Muscle layer of duodenum (tissue), 2 donors: ENCODE data around the gene CDC40.

Experiments used
- H3K27ac ChIP-seq: one replicate; pipeline ENCODE4 v1.7.0; 2013; ENCODE audit warnings: mild to moderate bottlenecking, low read length
- H3K27me3 ChIP-seq: one replicate; pipeline ENCODE4 v1.7.0; 2013; ENCODE audit warnings: low read depth, mild to moderate bottlenecking, control low read depth, low read length
- H3K36me3 ChIP-seq, 2 donors: one replicate each; pipeline ENCODE4 v1.7.0; 2013; ENCODE audit warnings: low read length in 2 of 2, control low read depth in 1 of 2, mild to moderate bottlenecking in 1 of 2; ENCODE audit not compliant: insufficient read depth in 2 of 2, control insufficient read depth in 1 of 2
- H3K4me1 ChIP-seq, 2 donors: one replicate each; pipeline ENCODE4 v1.7.0; 2013; ENCODE audit warnings: low read length in 2 of 2, mild to moderate bottlenecking in 2 of 2, control low read depth in 1 of 2, moderate library complexity in 1 of 2; ENCODE audit not compliant: insufficient read depth in 2 of 2, control insufficient read depth in 1 of 2
- H3K4me3 ChIP-seq, 2 donors: one replicate each; pipeline ENCODE4 v1.7.0; 2013; ENCODE audit warnings: low read length in 2 of 2, low read depth in 1 of 2, mild to moderate bottlenecking in 1 of 2
- H3K9me3 ChIP-seq, 2 donors: one replicate each; pipeline ENCODE4 v1.7.0; 2013; ENCODE audit warnings: low read length in 2 of 2, control low read depth in 1 of 2, mild to moderate bottlenecking in 1 of 2; ENCODE audit not compliant: control insufficient read depth in 1 of 2
- donor health status: healthy.

Gene CDC40

DNA sequence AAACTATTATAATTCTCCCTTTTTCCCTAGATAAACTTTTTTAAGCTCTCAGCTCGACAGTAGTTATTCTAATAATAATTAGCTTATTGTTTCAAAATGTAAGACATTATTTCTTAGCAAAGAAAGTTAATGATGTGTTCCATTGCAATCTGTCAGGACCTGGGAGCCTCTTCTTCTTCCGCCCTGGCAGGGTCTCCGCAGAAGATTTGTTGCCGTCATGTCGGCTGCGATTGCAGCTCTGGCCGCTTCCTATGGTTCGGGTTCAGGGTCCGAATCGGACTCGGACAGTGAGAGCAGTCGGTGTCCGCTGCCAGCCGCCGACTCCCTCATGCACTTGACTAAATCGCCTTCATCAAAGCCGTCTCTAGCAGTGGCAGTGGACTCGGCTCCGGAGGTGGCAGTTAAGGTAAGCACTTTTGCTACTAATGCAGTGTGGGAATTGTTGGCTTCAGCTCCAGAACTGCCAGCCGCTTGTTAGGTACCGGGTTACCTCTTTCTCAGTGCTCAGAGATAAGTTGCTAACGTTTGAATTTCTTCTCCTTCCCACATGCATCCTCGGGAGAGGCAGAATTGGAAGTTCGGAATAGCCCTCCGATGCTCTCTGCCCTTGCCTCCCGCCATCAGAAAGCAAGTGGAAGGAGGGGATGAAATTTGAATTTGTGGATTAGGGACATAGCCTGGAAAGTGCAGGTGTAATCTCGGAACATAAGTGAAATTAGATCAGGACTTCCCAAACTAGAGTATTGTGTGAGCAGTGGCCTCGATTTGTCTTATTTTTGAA is at the start of gene CDC40:
Gene CDC40 (plus strand): TSS at position 200 of the 781 bp plus-strand sequence. CDS start 18 bp downstream, at position 218.
- Histone ChIP-seq H3K27ac (peak within 1 kb of the TSS; percentile 94), H3K4me1 (peaks cover 23 to 27% of the 10 kb centered on the region in 2 donors), H3K9me3 (no peaks in the 10 kb centered on the region), H3K27me3 (no peaks in the 10 kb centered on the region), H3K4me3 (peak within 1 kb of the TSS; percentile 73 to 99), H3K36me3 (peaks cover 0 to 3% of the 10 kb centered on the region in 2 donors)

DNA sequence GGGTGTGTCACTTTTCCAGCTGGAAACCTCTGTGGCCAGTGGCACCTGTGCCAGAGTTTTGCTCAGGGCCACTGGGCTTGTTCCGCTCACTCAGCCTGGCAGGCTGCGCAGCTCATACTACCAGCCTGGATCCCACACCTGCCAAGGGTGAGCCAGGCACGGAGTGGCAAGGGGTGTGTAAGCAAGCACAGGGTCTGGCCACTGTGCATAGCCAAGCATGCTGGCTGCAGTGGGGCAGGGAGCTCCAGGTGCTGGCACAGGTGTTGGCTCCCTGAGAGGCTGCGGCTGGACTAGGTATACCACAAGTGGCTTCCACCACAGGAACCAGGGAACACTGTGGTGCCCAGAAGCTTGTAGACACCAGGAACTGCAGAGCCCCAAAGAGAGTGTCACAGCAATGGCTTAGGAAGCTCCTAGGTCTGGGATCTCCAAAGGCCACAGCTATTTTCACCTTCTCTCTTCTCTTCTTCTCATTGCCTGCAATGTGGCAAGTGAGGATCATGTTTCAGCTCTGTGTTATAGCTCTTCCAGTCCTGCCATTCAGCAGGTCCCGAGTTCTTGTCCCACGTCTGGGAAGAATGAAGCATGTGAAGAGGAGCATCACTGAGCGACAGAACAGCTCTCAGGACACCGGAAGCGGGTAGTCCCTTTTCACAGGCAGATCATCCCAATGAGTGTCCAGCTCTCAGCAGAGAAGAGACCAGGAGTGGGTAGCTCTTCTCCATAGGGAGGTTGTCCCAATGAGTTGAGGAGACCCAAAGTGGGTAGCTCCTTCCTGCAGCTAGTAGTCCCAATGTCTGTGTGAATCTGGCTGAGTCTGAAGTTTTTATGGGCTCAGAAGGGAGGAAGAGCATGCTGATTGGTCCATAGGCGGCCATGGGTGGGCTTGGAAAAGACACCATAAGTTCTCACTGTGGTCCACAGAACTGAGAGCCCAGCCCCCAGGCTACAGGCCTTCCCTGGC is 42.0 kb upstream of the CDC40 start:
- no peak overlapping the region for H3K4me3 ChIP-seq
- no peaks in the 10 kb centered on the region for H3K27me3 ChIP-seq
- peaks cover 0 to 4% of the 10 kb centered on the region in 2 donors for H3K36me3 ChIP-seq
- no peaks in the 10 kb centered on the region for H3K9me3 ChIP-seq
- H3K27ac ChIP-seq: no peak overlapping the region
- H3K4me1 ChIP-seq: no peaks in the 10 kb centered on the region

GRCh38 chr6:110139052-110139451 is 41.2 kb upstream of the CDC40 start:
- H3K4me1 ChIP-seq: no peaks in the 10 kb centered on the region
- H3K36me3 ChIP-seq: peaks cover 0 to 4% of the 10 kb centered on the region in 2 donors
- no peaks in the 10 kb centered on the region for H3K9me3 ChIP-seq
- no peak overlapping the region for H3K27ac ChIP-seq
- H3K27me3 ChIP-seq: no peaks in the 10 kb centered on the region
- H3K4me3 ChIP-seq: no peak overlapping the region

GRCh38 chr6:110140650-110141049 is 39.6 kb upstream of the CDC40 start:
- Histone ChIP-seq H3K4me3 (no peak overlapping the region), H3K9me3 (no peaks in the 10 kb centered on the region), H3K4me1 (no peaks in the 10 kb centered on the region), H3K27me3 (no peaks in the 10 kb centered on the region), H3K27ac (no peak overlapping the region), H3K36me3 (peaks cover 0 to 4% of the 10 kb centered on the region in 2 donors)

- Histone ChIP-seq H3K27ac (no peak overlapping the region), H3K36me3 (no peaks in the 10 kb centered on the region), H3K4me3 (no peak overlapping the region), H3K27me3 (no peaks in the 10 kb centered on the region), H3K4me1 (no peaks in the 10 kb centered on the region), H3K9me3 (no peaks in the 10 kb centered on the region)
Observed at GRCh38 chr6:110147870-110148269, 32.4 kb upstream of the CDC40 start.

DNA sequence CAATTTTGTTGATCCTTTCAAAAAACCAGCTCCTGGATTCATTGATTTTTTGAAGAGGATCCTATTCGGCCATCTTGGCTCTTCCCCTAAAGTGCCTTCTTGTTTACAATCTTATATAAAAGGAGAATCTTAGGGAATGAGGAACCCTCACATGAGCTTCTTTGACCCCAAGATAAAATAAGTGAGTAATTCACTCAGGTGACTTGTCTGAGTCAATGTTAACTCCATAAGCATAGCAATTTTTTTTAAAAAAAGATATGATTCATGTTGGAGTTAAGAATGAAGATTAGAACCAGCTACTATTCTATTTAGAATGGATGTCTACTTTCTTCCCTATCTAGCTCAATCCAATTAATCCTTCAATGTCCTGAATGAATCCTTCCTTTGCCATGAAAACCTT is 21.7 kb upstream of the CDC40 start:
- H3K9me3 ChIP-seq: no peaks in the 10 kb centered on the region
- H3K36me3 ChIP-seq: no peaks in the 10 kb centered on the region
- no peaks in the 10 kb centered on the region for H3K4me1 ChIP-seq
- H3K27me3 ChIP-seq: no peaks in the 10 kb centered on the region
- H3K4me3 ChIP-seq: no peak overlapping the region
- no peak overlapping the region for H3K27ac ChIP-seq

GRCh38 chr6:110170081-110170480 is 10.1 kb upstream of the CDC40 start:
- no peaks in the 10 kb centered on the region for H3K9me3 ChIP-seq
- no peaks in the 10 kb centered on the region for H3K27me3 ChIP-seq
- no peaks in the 10 kb centered on the region for H3K36me3 ChIP-seq
- no peaks in the 10 kb centered on the region for H3K4me1 ChIP-seq
- no peak overlapping the region for H3K27ac ChIP-seq
- no peak overlapping the region for H3K4me3 ChIP-seq

- Histone ChIP-seq H3K4me3 (no peak overlapping the region), H3K36me3 (no peaks in the 10 kb centered on the region), H3K4me1 (no peaks in the 10 kb centered on the region), H3K9me3 (no peaks in the 10 kb centered on the region), H3K27me3 (no peaks in the 10 kb centered on the region), H3K27ac (no peak overlapping the region)
Observed at GRCh38 chr6:110173506-110174132, 6.6 kb upstream of the CDC40 start.

- H3K4me1 ChIP-seq: peaks cover 23 to 27% of the 10 kb centered on the region in 2 donors
Observed at GRCh38 chr6:110178626-110179405, 1.4 kb upstream of the CDC40 start.

DNA sequence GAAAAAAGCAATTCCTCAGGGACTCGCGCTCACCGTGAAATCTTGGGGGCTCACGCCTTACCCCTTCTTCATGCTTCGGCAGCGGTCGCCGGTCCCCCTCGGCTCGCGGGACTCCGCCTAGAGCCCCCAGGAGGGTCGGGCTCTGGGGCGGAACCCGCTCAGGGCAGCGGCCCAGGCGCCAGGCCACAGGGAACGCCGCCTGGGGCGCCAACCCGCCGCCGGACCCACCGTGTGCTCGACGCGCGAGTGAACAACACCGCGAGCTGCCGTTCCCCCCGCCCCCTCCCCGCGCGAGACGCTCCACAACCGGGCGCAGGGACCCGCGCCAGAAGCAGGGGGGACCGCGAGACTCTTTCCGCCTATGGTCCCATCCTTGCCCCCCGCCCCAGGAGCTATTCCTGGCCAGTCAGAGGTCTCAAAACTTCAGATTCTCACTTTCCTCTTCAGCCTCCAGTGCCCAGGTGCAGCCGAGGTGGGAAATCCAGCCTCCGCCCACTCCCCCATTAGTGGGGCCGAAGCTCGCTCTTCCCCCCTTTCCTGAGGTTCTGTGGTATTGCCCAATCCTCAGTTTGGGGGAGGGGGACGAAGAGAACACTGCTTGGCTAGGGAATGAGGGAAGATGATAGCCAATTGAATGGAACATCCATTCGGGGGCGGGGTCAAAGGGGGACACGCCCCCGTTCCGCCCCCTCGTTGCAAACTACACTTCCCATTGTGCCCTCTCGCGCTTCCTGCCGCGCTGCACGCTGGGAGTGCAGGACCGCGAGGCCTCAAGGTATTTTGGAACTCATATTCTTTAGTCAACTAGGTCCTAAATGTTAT is 610 bp upstream of the CDC40 start, which contains the start of gene WASF1:
Gene WASF1 (minus strand): TSS at position 265 of the 822 bp plus-strand sequence. CDS start 52,069 bp downstream, outside the sequence.
- Histone ChIP-seq H3K4me1 (peaks cover 23 to 27% of the 10 kb centered on the region in 2 donors), H3K9me3 (no peaks in the 10 kb centered on the region), H3K27ac (peak within 1 kb of the TSS; percentile 94), H3K4me3 (peak within 1 kb of the TSS; percentile 73 to 99), H3K27me3 (no peaks in the 10 kb centered on the region), H3K36me3 (peaks cover 0 to 3% of the 10 kb centered on the region in 2 donors)

More at GRCh38 chr6:110178626-110179405, 1.4 kb upstream of the CDC40 start:
- Histone ChIP-seq H3K9me3 (no peaks in the 10 kb centered on the region), H3K27me3 (no peaks in the 10 kb centered on the region), H3K36me3 (peaks cover 0 to 3% of the 10 kb centered on the region in 2 donors), H3K27ac (no peak overlapping the region), H3K4me3 (peak overlapping the region; percentile 73 to 99)
